Chondrocyte (in vitro differentiated cells): ENCODE data around the gene SYNE1. TPM values are rescaled to one million over a fixed set of nuclear protein-coding genes. Genes with fewer than 3 reads are reported as not detected.
A peak's percentile ranks its signal among the peaks of the same experiment; 100 is the strongest.

Source experiments
- DNase-seq: peaks from one replicate; pipeline ENCODE4 v3.0.0; 2021; ENCODE audit warnings: mixed read lengths, low spot score
- H3K27ac Mint-ChIP-seq: one replicate; pipeline ENCODE4 v1.8.0; 2021; ENCODE audit warnings: mild to moderate bottlenecking, moderate library complexity, mixed read lengths; ENCODE audit not compliant: unreplicated experiment
- H3K27me3 Mint-ChIP-seq: 2 replicates; pipeline ENCODE4 v1.8.0; 2021; ENCODE audit warnings: low read depth, mixed read lengths
- H3K36me3 Mint-ChIP-seq: 2 replicates; pipeline ENCODE4 v1.8.0; 2021; ENCODE audit warnings: low read depth, mixed read lengths
- H3K4me1 Mint-ChIP-seq: 2 replicates; pipeline ENCODE4 v1.8.0; 2021; ENCODE audit warnings: low read depth, mild to moderate bottlenecking, mixed read lengths
- H3K4me3 Mint-ChIP-seq: one replicate; pipeline ENCODE4 v1.8.0; 2021; ENCODE audit warnings: mild to moderate bottlenecking, moderate library complexity, mixed read lengths; ENCODE audit not compliant: unreplicated experiment
- H3K9me3 Mint-ChIP-seq: 2 replicates; pipeline ENCODE4 v1.8.0; 2021; ENCODE audit warnings: low read depth, mixed read lengths
- CTCF ChIP-seq: fragments of 200-600 bp; sonication (generic); IDR thresholded peaks from 2 replicates; pipeline ENCODE4 v1.5.0; 2021; ENCODE audit warnings: antibody characterized with exemption, mild to moderate bottlenecking, moderate library complexity
- total RNA-seq: library from RNA; stranded (reverse); gene quantifications from 3 replicates; pipeline ENCODE4 v1.2.1, GENCODE V29; 2021

Gene SYNE1
- total RNA-seq, 1 donor from 2014 or later: 151 TPM

- Mint-ChIP-seq H3K27ac (no peak overlapping the region), H3K4me3 (no peak overlapping the region), H3K27me3 (no peaks in the 10 kb centered on the region), H3K4me1 (peaks cover 18% of the 10 kb centered on the region), H3K9me3 (peaks cover 5% of the 10 kb centered on the region), H3K36me3 (peaks cover 3% of the 10 kb centered on the region)
- DNase-seq: no peak
- TF ChIP-seq CTCF: no peak
Measured at GRCh38 chr6:152107973-152108372, 529.2 kb downstream of the SYNE1 start.

- Mint-ChIP-seq H3K4me3 (no peak overlapping the region), H3K36me3 (no peaks in the 10 kb centered on the region), H3K27me3 (no peaks in the 10 kb centered on the region), H3K4me1 (peaks cover 40% of the 10 kb centered on the region), H3K27ac (no peak overlapping the region), H3K9me3 (peaks cover 6% of the 10 kb centered on the region)
- DNase-seq: no peak
- TF ChIP-seq CTCF: no peak
Measured at GRCh38 chr6:152100183-152100618, 537.0 kb downstream of the SYNE1 start.

GRCh38 chr6:152099446-152100182, 537.5 kb downstream of the SYNE1 start:
- no peak for DNase-seq
- Mint-ChIP-seq H3K36me3 (peaks cover 1% of the 10 kb centered on the region), H3K4me3 (no peak overlapping the region), H3K27me3 (no peaks in the 10 kb centered on the region), H3K9me3 (peaks cover 10% of the 10 kb centered on the region), H3K27ac (no peak overlapping the region), H3K4me1 (peaks cover 46% of the 10 kb centered on the region)
- TF ChIP-seq CTCF: no peak

GRCh38 chr6:152098683-152099082, 538.5 kb downstream of the SYNE1 start:
- Mint-ChIP-seq H3K27ac (no peak overlapping the region), H3K4me3 (no peak overlapping the region), H3K4me1 (peaks cover 51% of the 10 kb centered on the region), H3K27me3 (no peaks in the 10 kb centered on the region), H3K9me3 (peaks cover 10% of the 10 kb centered on the region), H3K36me3 (peaks cover 1% of the 10 kb centered on the region)
- no peak for DNase-seq
- no peak for TF ChIP-seq CTCF

GRCh38 chr6:152096863-152097496, 540.2 kb downstream of the SYNE1 start:
- Mint-ChIP-seq H3K4me1 (peaks cover 62% of the 10 kb centered on the region), H3K4me3 (no peak overlapping the region), H3K27ac (peak overlapping the region; percentile 84), H3K27me3 (no peaks in the 10 kb centered on the region), H3K36me3 (peaks cover 1% of the 10 kb centered on the region), H3K9me3 (peaks cover 10% of the 10 kb centered on the region)
- peak; percentile 73 for TF ChIP-seq CTCF
- no peak for DNase-seq
